ENCODE results near the gene KNDC1.

Gene KNDC1

GRCh38 chr10:133154996-133155778 is 4.8 kb upstream of the KNDC1 start:
- DNase-seq (ENCODE audit: low spot score) = no peak
- CTCF ChIA-PET = interaction anchor here (0.6 kb wide), 1 partner anchor 29 kb away, joined by 3 read pairs; no protein-coding TSS in a partner anchor
- TF ChIP-seq CTCF (conservative IDR thresholded peaks at IDR 0.05; ENCODE audit: low read depth) = no peak
- POLR2A ChIA-PET (ENCODE audit: low non-redundant PET) = no interaction called here
- H3K27ac ChIP-seq = no peak overlapping the region

- ChIA-PET CTCF (interaction anchor here (0.6 kb wide), 1 partner anchor 12 kb away, joined by 4 read pairs; no protein-coding TSS in a partner anchor), POLR2A (ENCODE audit: low non-redundant PET) (no interaction called here)
- DNase-seq (ENCODE audit: low spot score) = no peak
- TF ChIP-seq CTCF (conservative IDR thresholded peaks at IDR 0.05; ENCODE audit: low read depth) = no peak
- H3K27ac ChIP-seq = no peak overlapping the region
Observed at GRCh38 chr10:133156674-133157579, 3.1 kb upstream of the KNDC1 start.

GRCh38 chr10:133157662-133158436 is 2.2 kb upstream of the KNDC1 start:
- ChIA-PET POLR2A (ENCODE audit: low non-redundant PET) (no interaction called here), CTCF (interaction anchor here (1.0 kb wide), 1 partner anchor 14 kb away, joined by 5 read pairs; no protein-coding TSS in a partner anchor)
- no peak for DNase-seq (ENCODE audit: low spot score)
- no peak overlapping the region for H3K27ac ChIP-seq
- no peak for TF ChIP-seq CTCF (conservative IDR thresholded peaks at IDR 0.05; ENCODE audit: low read depth)

GRCh38 chr10:133158437-133158755 is 1.6 kb upstream of the KNDC1 start:
- H3K27ac ChIP-seq = no peak overlapping the region
- CTCF ChIA-PET = interaction anchor here (1.0 kb wide), 2 partner anchors 14 to 59 kb away, joined by 3 to 5 read pairs; no protein-coding TSS in a partner anchor
- no peak for DNase-seq (ENCODE audit: low spot score)
- POLR2A ChIA-PET (ENCODE audit: low non-redundant PET) = no interaction called here
- no peak for TF ChIP-seq CTCF (conservative IDR thresholded peaks at IDR 0.05; ENCODE audit: low read depth)

- ChIA-PET CTCF (interaction anchor here (0.5 to 2.9 kb wide), 6 partner anchors 15 to 123 kb away, joined by 3 to 12 read pairs (median 4); no protein-coding TSS in a partner anchor), POLR2A (ENCODE audit: low non-redundant PET) (no interaction called here)
- DNase-seq (ENCODE audit: low spot score) = no peak
- no peak for TF ChIP-seq CTCF (conservative IDR thresholded peaks at IDR 0.05; ENCODE audit: low read depth)
- H3K27ac ChIP-seq = no peak overlapping the region
Observed at GRCh38 chr10:133158756-133159610, 1.0 kb upstream of the KNDC1 start.
